COLO829 (cell line): ENCODE measurements around the gene KDR.

Source experiments
- DNase-seq: peaks from one replicate; pipeline ENCODE4 v3.0.0; 2012; ENCODE audit warnings: low spot score

KDR gene

DNA sequence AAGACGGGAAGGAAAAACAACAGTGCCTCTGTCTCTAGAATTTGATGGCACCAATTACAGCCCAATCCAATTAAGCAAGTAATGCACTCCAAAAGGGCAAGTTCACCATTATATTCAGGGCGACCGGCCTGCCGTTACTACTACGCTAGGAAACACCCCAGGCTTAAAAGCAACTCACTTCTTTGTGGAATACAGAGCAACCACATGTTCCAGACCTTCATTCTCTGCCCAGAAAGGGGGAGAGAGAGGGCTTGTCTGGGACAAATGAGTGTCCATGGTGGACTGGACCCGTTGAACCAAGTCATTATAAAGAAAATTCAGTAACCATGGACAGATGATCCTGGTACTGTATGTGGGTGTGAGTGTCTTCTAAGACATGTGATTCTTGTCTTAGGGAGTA lies 1.6 kb downstream of the KDR start:
- no peak for DNase-seq

DNA sequence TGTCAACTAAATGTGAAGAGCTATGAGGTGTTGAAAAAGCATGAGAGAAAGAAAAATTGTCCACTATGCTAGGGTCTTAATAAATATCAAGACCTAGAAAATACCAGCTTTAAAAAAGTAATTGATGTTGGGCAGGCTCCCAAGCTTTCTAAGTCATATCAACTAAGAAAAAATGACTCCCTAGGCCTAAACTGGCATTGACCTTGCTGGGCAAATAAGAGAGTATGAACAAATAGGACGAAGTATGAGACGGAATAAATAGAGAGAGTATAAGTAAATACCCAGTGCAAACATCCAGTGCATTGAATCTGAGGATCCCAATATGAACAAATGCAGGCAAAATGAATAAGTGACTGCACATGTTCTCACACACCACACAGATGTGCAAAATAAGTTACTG lies 3.2 kb downstream of the KDR start:
- DNase-seq: no peak

DNA sequence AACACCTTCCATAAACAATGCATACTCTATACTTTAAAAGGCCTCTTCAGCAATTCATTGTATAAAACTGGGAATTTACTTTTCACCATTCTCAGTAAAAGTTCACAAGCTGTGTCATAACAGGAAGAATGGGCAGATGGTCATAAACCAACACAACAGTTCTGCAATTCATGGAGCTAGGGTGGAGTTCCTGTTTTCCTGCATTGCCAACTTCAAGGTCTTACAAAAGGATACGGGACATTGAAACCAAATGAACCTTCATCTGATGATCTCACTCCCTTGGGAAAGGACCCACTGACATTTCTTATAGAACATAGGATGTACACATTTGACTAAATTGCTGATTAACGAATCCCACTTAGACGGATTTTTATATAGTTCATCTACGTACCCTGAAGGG lies 4.1 kb downstream of the KDR start:
- DNase-seq: no peak

DNA sequence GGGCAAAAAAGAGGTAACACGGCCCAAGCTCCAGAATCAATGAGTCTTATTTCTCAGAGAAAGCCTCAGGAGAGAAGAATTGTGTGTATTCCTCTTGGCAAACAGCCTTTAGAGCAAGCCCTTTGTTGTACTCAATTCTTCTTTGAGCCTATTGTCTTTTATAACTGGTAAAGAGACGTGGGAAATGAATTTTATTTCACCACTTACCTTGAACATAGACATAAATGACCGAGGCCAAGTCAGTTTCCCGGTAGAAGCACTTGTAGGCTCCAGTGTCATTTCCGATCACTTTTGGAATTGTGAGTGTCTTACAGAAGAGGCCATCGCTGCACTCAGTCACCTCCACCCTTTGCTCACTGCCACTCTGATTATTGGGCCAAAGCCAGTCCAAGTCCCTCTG lies 7.0 kb downstream of the KDR start:
- DNase-seq: no peak

DNA sequence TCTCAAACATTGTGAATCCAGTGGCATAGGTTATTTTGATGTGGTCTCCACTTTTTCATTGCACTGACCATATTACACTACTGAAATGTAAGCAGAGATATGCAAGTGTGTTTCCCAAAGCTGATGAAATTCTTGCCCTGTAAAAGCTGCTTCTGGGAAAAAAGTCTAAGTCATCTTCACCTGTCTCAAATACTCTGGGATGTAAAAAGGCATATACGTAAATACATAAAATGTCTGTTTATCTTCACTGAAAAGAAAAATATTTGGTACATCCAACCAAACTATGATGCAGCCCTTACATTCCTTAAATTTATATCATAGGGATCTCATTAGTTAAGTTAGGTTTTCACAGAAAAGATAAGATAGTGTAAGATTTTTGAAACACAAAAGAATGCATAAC lies 7.9 kb downstream of the KDR start:
- DNase-seq: no peak

DNA sequence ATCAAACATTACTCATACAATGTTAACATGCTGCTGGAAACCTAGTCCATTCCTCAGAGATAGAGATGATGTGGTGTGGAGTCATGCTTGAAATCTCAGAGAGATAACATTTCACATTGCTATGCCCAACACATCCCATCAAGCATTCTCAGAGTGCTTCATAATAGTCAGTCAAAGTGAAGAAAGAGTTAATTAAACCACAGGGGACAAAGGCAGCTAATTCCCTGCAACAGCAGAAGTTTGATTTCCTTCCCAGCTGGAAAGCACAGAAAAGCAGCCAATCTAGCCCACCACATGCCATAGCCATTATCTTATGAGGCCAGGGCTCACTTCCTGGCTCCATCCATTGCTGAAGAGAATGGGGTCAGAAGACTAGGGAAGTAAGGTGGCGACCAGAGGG lies 8.9 kb downstream of the KDR start:
- no peak for DNase-seq

DNA sequence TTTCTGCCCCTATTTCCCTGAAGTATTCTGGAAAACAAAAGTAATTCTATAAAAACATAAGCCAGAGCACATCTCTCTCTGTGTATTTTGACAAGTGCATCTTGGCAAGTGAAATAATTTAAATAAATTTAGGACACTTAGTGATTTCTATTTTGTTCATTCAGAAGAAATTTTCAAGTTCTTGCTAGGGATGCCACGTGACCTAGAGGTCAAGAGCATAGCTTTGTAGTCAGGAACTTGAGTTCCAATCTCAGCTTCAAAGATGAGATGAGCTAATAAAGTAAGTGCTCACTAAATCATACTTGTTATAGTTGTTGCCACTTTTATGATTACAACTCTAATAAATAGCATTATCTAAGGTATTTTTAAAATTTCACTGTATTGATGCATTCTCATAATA lies 13.8 kb downstream of the KDR start:
- DNase-seq: no peak

DNA sequence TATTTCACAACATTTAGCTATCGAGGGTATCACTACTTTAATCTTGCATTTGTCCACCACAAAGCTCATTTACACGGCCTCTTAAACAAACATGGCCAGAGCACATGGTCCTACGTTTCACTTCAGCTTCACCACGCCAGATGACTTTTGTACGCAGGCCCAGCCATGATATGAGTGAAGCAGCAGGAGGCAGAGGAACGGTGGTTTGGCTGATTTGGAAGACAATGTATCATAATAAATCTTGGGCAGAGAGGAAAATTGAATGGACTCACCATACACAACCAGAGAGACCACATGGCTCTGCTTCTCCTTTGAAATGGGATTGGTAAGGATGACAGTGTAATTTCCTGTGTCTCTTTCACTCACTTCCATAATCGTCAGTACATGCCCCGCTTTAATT lies 15.3 kb downstream of the KDR start:
- DNase-seq: no peak

DNA sequence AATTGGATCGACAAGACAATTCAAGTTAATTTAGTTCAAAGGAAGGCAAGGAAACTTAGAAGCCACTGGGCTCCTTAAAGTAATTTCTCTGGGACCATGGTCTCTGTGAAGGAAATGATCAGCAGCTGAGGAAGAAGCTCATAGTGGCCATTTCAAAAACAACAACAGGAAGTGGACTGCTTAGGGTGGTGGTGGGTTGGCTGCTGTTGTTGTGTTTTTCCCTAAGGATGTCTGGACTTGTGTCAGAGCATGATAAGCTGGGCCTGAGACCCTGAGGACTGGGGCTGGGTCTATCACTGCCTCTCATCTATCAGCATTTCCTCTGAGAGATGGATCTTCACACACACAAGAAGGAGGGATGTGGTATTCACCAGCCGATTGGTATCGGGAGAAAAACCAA lies 18.3 kb downstream of the KDR start:
- no peak for DNase-seq

DNA sequence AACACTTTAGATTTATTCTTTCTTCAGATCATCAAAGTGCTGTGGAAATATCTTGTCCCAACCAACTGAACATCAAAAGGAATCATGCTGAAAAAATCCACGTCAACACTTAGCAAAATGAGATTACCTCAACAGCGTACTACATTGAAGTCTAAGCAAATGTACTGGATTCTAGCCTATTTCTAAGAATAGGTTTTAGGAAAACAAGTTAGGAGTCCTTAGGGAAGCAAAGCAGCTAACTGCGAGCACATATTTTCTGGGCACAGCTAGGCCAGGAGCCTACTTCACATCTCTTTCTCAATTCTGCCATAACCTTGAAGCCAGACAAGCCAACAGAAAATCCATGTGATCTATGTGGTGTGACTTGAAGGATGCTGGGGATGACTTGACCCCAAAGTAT lies 22.2 kb downstream of the KDR start:
- no peak for DNase-seq

DNA sequence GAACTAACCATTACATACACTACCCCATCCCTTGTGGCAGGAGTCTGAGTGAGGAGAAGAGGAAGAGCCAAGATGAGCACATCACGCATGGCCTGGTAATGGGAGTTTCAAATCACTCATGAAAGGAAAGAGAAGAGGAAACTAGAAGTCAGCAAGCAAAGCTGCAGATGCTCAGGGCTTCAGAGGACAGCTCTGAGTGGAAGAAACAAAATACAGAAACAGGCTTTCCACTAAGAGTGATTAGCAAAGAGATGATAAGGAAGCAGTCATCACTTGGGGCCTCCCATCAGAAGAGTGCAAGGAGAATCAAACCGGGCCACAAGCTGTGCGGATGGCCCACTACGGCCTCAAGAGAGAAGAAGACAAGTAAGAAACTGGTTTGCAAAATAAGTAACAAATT lies 25.6 kb downstream of the KDR start:
- no peak for DNase-seq

DNA sequence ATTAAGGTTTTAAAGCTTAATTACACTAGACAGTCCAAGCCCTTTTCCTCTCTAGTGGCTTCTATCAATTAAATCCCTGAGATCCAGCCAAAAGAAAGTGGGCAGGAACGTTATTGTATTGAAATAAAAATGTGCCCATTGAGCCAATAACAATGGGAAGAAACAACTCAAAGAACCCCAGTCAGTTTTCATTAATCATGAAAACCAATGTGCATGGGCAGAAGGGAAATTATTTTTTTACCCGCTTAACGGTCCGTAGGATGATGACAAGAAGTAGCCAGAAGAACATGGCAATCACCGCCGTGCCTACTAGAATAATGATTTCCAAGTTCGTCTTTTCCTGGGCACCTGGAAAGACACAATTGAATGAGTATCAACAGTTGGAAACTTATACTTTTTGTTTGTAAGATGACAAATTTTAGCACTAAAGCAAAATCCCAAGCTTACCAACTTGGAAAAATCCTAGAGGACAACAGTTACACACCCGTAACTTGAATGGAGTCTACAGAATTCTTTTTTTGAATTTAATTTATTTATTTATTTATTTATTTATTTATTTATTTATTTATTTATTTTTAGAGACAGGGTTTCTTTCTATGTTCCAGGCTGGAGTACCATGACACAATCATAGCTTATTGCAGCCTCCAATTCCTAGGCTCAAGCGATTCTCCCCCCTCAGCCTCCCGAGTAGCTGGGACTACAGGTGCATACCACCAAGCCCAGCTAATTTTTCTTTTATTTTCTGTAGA lies 26.8 kb downstream of the KDR start:
- DNase-seq: no peak

DNA sequence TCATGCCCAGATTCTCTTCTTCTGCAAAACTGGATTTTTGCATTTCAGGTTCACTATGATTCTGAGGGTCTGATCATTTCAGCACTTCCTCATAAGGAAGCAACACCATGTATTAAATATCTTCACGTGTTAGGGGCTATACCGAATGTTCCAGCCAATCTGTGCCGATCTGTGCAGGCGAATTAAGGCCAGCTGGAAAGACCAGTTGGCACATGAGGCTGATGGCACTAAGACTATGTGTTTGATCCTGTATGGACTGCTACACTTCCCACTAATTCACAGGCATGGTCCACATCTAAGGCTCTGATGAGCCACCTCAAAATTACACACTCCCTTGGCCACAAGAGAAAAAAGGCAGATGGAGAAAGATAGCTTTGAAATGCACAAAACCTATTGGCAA lies 28.8 kb downstream of the KDR start:
- DNase-seq: no peak

DNA sequence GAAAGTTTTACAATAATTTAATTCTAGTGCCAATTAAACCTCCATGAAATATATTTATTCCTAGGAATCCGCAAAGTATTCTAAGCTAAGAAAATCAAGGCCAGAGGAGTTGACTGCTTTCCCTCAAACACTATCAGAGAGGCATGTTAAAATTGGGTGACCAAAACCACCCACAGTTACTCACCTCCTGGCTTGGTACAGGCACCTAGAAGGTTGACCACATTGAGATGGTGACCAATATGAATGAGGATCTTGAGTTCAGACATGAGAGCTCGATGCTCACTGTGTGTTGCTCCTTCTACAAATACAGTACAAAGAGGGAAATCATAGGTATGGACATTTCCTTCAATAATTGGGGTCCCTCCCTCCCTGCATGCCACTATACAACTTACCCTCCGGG lies 29.4 kb downstream of the KDR start:
- no peak for DNase-seq

DNA sequence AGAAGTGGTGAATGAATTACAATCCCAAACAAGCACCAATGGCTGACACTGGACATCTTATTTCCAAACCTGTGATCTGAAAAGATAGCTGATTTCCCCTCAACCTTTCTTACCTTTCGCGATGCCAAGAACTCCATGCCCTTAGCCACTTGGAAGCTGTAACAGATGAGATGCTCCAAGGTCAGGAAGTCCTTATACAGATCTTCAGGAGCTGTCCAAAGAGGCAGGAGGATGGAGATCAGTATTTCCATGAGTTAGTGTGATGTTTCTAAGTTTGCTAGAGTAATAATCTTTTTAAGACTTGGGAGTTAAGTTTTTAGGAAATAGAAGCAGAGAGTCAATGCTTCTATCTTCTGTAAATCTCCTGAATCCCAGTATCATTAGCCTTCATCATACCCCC lies 32.9 kb downstream of the KDR start:
- DNase-seq: no peak

DNA sequence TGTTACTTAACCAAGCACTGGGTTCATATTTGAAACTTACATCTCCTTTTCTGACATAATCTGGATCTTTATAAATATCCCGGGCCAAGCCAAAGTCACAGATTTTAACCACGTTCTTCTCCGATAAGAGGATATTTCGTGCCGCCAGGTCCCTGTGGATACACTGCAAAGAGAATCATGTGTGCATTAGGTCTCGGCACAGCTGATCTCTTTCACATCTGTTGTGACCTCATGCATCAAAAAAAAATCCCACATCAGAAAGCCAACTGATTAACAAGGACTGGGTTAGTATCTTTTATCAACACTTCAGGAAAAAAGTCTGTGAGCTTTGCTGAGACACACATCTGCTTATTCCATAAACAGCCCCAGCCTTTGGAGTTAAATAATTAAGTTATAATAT lies 35.5 kb downstream of the KDR start:
- no peak for DNase-seq

DNA sequence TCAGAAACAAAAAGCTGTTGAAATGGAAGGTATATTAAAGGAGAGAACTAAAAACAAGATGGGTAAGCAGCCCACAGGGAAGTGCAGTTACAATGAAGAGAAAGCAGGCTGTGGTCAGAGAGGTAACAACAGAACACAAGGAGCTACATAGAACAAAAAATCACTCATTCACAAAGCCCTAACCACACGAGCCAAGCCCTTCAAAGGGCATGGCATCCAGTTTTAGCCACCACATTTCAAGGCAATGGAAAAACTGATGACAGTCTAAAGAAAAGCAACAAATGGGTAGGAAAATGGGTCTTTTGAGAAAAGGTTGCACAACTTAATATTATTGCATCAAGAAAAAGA lies 37.5 kb downstream of the KDR start:
- no peak for DNase-seq

DNA sequence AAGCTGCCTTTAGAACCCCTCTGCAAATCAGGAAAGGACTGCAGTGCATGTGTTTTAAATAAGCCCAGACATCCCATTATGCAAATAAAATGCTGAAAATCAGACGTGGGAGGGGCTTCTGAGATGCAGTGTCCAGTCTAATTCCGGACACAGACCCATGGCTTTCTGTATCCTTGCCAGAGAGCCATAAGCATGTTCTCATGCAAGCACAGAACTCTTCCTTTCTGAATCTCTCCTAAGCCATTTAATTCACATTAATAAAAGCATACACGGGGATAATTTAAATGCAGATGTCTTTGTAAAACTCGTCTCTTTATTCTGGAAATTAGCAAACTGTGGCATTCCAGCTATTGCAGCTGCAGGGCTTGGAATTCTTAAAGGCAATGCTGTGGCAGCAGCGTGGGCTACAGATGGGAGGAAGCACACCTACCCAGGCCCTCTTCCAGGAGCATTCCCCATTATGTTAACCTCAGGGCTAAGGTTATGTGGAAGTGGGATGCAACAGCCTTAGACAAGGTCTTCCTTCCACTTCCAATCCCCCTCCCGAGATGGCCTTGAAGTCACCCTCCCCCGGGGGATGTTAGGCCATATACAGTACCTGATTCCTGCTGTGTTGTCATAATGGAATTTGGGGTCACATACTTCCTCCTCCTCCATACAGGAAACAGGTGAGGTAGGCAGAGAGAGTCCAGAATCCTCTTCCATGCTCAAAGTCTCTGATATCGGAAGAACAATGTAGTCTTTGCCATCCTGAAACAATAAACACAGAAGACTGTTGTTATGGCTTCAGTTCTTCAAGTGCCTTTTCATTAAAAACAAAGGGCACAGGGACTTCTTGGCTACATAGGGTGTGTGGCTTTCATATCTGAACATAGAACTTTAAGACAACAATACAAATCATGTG lies 38.1 kb downstream of the KDR start:
- DNase-seq: no peak

DNA sequence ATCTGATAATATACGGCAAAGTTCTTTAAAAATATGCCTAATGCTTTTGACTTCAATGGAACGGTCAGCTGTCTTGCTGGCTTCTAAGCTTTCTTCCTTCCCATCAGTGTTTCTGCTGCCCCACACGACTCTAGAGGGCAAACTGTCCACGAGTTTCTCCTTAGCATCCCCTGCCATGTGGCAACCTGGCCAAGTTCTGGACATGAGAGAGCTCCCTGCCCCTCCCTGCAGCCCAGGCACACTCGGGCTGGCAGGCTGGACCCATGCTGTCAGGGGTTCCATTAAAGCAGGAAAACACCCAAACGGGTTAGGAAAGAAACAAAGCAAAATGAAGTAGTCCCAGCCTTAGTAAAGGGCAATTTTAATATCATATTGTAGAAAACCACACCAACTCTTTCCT lies 38.8 kb downstream of the KDR start:
- no peak for DNase-seq

DNA sequence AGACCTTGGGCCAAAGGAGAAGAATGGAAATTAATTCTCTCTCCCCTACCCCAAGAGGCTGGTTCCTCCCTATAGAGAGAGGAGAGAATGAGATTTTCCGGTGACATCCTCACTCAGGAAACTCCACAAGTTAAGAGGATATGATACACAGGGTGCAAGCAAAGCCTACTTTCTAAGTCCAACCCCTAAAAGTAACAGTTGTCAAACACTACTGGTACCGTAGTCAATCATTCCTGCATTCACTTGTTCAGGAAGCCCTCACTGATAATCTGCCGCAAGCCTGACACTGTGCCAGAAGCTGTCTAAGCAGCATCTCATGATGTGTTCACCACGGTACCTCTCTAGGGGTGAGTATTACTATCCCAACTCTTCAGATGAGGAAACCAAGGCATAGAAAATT lies 41.7 kb downstream of the KDR start:
- DNase-seq: no peak

DNA sequence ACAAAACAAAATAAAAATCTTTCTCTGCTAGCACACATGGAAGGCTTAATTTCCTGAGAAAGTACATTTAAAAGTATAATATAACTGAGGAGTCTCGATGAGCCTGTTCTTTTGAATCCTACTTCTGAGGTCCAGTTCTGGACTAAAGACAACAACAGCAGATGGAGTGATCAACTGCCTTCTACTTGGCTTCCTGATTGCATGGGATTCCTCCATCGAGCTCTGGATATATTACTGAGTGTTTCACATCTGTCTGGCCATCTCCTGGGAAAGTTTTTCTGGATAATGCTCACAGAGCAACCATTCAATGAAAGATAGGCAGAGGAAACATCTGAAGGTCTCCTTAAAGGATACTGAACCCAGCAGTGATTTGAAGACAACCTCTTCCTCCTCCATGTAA lies 42.6 kb downstream of the KDR start:
- DNase-seq: no peak

DNA sequence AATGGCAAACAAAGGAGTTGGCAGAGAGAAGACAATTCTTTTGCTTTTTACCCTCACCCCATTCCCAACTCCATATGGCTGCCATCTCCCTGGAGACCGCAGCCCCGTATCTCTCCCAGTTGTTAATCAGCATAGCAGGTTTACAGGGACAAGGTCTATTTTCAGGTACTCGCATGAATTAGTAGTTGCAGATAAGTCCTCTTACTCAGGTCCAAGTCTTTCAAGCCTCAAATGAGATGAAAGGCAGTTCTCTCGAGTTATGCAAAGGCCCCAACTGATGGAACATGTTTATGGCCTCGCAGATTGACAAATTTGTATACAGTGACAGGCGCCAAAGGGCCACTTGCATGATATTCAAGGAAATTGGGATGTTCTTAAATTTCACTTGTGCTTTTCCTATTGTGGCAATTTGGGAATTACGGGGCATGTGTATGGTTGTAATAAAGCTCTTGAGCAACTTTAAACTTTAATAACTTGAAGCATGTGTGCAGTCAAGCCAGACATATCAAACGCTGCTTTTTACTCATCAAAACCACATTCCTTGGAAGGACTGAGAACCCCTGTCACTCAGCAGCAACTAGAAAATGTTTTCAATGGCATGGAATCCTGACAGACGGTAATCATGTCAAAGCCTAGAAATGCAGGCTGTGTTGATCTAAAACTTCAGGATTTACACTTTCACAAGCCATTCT lies 45.1 kb downstream of the KDR start:
- no peak for DNase-seq

DNA sequence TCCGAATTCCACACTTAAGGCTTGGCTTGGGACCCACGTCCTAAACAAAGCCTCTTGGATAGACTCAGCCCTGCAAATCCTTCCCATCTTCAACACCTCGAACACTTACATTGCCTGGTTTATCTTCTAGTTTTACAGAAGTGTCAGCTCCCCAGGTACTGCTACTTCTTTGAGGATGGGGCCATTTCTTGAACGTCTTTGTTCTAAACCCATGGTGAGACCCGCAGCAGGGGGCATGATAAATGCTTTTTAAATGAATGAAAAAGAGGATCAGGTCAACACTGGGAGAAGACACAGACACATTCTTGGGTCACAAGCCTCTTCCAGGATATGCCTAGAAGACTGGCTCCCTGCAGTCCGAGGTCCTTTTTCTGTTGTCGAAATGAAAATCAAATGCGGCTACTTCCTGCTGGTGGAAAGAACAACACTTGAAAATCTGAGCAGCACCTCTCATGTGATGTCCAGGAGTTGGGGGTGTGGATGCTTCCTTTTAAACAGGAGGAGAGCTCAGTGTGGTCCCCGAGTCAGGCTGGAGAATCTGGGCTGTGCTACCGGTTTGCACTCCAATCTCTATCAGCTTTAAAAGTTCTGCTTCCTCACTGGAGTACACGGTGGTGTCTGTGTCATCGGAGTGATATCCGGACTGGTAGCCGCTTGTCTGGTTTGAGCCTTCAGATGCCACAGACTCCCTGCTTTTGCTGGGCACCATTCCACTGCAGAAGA lies 45.8 kb downstream of the KDR start:
- DNase-seq: no peak
